NCI-H748 treated with DMSO at 0.1 percent for 48 hours (cell line): ENCODE measurements around the gene DDI2.

Experiments
- DNase-seq: peaks from one replicate; lab custom pipeline; 2025; lab: John Stamatoyannopoulos, UW

DDI2 gene

DNA sequence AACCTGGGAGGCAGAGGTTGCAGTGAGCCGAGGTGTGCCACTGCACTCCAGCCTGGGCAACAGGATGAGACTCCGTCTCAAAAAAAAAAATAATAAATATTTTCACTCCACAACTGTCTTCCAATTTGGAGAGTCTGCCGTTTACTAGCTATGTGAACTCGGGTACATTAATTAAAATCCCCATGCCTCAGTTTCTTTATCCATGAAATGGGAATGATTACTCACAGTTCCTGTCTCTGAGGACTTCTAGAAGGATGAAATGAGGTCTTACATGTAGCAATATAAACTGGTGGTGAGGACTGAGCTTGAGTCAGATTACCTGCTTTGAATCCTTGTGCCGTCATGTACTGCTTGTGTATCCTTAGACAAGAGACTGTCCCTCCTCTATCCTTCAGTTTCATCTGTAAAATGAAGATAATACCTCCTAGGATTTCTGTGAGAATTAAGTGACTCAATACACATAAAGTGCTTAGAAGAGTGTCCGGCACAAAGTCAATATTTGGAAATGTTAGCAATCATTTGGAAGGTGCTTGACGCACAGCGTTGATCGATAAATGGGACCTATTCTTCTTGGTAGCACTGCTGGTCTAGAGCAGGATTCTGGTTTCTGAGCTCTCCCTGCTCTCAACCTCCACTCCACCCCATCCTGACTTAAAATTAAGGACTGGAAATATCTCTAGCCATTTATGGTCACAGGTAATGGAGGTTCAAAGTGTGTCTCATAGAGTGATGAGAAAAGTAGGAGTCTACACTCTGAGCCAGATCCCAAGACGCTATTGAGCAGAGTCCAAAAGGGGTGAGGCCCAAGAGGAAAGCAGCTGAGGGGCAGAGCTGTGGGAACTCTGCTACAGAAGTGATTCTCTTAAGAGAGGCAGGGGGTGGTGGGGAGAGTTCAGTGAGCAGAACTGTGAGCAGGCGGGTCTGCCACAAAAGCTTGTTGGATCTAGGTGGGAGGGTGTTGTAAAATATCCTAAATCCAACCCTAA is 11.6 kb upstream of the DDI2 start:
- no peak for DNase-seq

- no peak for DNase-seq
Observed at GRCh38 chr1:15609631-15610030, 7.6 kb upstream of the DDI2 start.

- DNase-seq: peak; percentile 10
Observed at GRCh38 chr1:15610167-15610566, 7.1 kb upstream of the DDI2 start.

DNA sequence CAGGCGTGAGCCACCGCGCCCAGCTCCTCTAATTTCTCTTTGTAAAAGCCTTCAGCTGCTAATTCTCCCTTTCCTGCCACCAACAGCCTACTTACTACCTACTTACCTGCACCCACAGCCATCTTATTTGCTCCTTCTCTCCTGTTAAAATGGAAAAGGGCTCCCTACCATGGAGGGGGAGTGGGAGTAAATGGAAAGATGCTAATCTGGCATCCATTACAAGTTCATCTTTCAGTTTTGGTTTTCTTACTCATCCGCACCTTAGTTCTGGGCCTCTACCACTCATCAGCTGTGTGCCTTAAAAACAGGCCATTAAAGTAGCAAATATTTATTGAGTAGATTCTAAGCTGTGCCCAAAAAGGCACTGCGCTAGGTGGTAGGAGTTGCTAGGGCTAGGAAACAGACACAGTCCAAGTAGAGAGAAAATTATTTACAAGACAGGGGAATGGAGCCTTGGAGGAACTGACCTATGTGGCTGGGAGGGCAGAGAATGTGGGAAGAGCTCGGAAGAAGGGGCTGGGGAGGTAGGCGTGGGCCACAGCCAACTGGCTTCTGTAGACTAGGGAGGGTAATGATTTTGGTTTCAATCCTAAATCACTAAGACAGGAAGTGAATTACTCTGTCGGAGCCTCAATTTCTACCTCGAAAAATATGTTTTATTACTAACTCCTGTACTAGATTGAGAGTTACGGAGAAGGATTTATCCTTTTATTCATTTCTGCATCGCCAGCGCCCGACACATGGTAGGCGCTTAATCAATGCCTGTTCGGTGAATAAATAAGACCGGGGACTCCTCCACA is 685 bp upstream of the DDI2 start:
- no peak for DNase-seq

- DNase-seq: no peak
Observed at GRCh38 chr1:15618077-15618654, 908 bp downstream of the DDI2 start.

DNA sequence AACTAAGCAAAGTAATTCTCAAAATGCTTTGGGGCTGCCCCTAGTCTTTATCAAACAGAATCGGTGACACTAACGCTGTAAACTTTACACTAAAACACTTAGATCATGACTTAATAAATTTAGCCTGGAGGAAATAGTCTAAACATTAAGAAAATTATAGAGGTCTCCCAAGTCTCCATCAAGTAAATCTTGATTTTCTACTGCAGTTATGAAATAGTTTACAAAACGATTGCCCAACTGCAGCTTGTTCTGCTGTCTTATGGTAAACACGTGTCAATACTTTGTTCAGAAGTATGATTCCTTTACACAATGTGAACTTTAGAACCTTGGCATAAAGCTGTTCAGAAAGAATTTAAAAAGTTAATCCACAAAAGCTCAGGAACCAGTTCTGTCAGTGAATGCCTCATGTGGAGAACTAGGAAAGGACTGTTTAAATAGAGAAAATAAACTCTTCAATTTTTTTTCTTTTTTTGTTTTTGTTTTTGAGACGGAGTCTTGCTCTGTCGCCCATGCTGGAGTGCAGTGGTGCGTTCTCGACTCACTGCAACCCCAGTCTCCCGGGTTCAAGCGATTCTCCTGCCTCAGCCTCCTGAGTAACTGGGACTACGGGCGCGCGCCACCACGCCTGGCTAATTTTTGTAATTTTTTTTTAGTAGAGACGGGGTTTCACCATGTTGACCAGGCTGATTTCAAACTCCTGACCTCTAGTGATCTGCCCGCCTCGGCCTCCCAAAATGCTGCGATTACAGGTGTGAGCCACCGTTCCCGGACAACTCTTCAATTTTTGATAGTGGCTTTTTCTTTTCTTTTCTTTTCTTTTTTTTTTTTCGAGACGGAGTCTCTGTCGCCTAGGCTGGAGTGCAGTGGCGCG is 1.6 kb downstream of the DDI2 start:
- no peak for DNase-seq

GRCh38 chr1:15620155-15620545 is 2.9 kb downstream of the DDI2 start:
- DNase-seq: no peak

DNA sequence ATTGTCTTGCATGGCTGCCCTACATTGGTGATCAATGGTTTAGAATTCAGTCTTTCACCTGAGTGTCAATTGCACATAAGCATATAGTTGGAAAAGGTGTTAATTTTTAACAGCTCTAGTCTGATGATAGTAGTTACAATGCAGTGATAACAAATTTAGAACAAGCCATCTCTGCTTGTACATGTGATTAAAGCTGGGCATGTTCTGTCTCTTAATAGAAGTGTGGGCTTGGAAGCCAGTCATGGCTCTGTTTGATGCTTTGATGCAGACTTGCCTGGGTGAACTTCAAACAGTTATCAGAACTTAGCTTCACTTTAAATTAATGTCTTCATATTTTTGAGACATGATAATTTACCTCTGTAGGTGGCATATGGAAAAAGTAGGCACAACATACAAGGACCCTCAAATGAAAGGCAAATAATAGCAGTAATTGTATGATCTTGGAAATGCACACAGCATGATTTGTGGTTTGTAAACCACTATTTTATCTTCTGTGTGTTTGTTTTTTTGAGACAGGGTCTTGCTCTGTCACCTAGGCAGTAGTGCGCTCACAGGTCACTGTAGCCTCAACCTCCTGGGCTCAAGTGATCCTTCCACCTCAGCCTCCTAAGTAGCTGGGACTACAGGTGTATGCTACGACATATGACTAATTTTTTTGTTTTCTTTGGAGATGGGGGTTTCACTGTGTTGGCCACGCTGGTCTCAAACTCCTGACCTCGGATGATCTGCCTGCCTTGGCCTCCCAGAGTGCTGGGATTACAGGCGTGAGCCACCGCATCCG is 3.8 kb downstream of the DDI2 start:
- no peak for DNase-seq

DNA sequence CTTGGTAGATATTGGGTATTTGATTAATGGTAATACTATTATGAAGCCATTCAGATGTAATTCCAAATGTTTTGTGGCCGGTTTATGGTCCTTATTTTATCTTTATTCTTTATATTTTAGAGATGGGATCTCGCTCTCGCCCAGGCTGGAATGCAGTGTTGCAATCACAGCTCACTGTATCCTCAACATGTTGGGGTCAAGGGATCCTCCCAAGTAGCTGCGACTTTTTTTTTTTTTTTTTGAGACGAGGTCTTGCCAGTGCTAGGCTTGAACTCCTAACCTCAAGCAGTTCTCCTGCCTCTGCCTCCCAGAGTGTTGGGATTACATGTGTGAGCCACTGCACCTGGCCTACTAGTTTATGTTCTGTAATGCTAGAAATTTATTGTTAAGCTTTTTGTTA is 4.7 kb downstream of the DDI2 start:
- no peak for DNase-seq

- no peak for DNase-seq
Observed at GRCh38 chr1:15622712-15623373, 5.6 kb downstream of the DDI2 start.

- no peak for DNase-seq
Observed at GRCh38 chr1:15623435-15623834, 6.2 kb downstream of the DDI2 start.

DNA sequence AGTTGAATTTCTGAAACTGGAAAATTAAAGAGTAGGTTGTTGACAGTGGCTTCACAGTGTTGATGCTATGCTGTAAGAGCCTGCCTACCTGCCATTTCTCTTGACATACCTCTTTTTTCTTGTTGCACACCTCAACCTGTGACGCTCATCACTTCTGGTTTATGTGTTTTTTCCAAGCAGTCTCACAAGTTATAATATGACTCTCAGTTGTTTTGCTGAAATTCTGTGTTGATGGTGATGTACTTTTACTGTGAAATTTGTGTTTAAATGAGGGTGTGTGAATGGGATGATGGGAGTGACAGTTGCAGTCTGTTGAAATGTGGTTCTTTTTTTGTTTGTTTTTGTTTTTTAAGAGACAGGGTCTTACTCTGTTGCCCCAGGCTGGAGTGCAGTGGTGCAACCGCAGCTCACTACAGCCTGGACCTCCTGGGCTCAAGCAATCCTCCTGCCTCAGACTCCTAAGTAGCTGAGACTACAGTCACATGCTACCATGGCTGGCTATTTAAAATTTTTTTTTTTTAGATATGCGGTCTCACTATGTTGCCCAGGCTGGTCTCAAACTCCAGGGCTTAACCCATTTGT is 7.0 kb downstream of the DDI2 start:
- no peak for DNase-seq

DNA sequence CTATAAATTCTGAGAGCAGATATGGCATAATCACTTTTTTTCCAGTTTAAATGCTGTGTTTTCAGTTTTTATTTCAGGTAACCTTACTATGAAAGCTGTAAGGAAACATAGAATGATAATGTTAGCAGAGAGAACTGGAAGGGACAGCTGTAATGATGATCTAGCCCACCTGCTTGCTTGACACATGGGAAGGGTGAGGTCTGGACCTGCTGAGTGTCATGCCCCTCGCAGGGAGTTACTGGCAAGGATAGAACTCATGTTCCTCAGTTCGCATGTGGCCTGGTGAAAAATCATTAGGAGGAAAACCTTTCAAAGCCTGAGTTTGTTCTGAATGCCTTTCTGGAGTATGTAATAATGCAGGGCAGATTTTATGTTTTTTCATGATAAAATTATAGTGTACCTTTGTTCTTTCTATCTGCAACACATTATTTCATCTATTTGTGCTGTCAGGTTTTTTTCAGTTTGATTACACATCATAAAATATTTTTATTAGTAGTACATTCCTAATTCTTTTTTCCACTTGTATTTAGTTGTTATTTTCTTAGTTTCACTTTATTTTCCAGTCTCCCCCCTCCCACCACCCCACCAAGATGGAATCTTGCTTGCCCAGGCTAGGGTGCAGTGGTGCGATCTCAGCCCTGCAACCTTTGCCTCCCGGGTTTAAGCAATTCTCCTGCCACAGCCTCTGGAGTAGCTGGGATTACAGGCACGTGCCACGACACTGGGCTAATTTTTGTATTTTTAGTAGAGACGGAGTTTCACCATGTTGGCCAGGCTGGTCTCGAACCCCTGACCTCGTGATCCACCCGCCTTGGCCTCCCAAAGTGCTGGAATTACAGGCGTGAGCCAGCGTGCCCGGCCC is 8.0 kb downstream of the DDI2 start:
- no peak for DNase-seq

DNA sequence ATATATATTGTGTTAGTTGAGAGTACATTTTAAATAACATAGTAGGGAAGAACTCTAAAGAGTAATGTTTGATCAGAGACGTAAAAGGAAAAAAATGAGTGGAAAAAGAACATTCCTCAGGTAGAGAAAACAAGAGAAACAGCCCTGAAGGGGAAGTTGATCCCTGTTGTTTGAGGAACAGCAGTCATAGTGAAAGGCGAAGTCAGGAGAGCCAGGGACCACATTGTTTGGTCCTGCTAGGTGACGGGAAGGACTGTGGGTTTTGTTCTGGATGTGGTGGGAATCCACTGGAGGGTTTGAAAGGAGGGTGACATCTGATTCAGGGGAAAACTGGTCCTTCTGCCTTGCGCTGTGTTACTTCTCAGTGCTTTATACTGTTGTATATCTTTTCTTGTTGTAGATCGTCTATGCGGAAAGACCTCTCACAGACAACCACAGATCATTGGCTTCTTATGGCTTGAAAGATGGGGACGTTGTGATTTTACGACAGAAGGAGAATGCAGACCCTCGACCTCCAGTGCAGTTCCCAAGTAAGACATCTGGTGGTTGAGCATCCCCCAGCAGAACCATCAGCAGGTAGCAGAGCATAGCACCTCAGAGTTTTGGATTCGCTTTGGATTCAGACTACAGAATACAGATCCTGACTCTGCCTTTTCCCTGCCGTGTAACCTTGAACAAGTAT is 9.2 kb downstream of the DDI2 start:
- DNase-seq: no peak

DNA sequence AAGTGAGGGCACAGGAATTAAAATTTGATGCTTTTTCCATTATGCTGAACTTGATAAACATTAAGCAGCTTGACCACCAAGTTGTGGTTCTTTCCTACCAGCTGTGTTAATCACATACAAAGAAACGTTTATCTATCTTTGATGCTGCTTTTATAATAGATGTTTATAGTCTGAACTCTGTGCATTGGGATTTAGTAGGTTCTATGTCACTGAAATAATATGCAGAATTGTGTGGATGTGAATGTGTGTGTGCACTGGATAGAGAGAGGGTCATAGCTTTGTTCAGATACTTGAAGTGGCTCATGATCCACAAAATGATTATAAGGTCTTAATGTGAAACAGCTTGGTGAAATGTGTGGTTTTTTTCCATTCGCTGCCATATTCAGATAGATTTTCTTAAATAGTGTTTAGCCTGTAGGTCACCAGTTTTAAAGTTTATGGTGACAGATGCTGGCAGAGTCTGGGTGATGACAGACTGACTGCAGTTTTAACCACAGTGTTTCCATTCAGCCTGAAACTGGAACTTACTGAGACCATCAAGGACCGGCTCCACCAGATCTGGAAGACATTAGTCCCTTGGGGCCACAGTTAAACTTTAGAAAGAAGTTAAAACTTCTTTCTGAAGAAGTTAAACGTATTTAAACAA is 10.2 kb downstream of the DDI2 start:
- DNase-seq: no peak

DNA sequence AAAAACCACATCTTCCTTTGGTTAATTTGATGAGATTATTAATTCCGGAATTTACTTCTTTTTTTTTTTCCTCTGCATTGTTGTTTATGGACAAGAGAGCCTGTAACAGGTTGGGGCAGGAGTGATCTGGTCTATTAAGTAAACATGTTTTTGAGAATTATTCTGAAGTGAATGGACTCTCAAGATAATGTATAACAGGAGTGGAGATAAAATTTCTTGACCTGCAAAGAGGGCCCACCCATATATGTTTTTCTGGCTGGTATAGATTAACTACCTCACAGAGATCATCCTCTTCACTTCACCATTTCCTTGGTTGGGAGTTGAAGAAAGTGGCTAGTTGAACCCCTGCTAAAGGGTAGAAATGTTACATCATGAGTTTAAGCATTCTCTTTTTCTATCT is 10.7 kb downstream of the DDI2 start:
- no peak for DNase-seq

GRCh38 chr1:15633756-15634420 is 16.6 kb downstream of the DDI2 start:
- no peak for DNase-seq
